Panc1 (cell line): ENCODE measurements around the gene SLC6A20. TPM values are rescaled to one million over a fixed set of nuclear protein-coding genes. Genes with fewer than 3 reads are reported as not detected.

ENCODE experiments used
- ATAC-seq: fragments of 200-7000 bp; cut with Tn5 transposase; 2 replicates; pipeline ENCODE4 v1.9.1; 2020; ENCODE audit warnings: mild to moderate bottlenecking, moderate library complexity
- BruUV-seq: library from RNA; stranded (reverse); fragments of 400-500 nt; replicated peaks from 2 replicates; lab custom pipeline; 2021; lab: Mats Ljungman, UMichigan
- CTCF ChIA-PET: fragments of 300-600 bp; sonication (Branson Sonifier 250); formaldehyde crosslinking; loops from one replicate; lab custom pipeline; 2022; ENCODE audit warnings: antibody characterized with exemption; lab: Charles Lee
- POLR2A ChIA-PET: fragments of 300-600 bp; sonication (Branson Sonifier 250); formaldehyde crosslinking; loops from one replicate; lab custom pipeline; 2022; ENCODE audit warnings: antibody characterized with exemption; lab: Charles Lee
- DNase-seq: peaks from one replicate; pipeline ENCODE4 v3.0.0-alpha.2; 2010; ENCODE audit warnings: low read depth, low spot score
- H3K27ac ChIP-seq: 2 replicates; pipeline ENCODE4 v1.5.1; 2011; ENCODE audit warnings: mild to moderate bottlenecking, low read length, inconsistent platforms
- H3K27me3 ChIP-seq: fragments of 200-500 bp; sonication (Bioruptor generic); 2 replicates; pipeline ENCODE4 v1.6.0; 2014; ENCODE audit warnings: low read length, inconsistent platforms; ENCODE audit not compliant: control insufficient read depth, insufficient read depth
- H3K36me3 ChIP-seq: fragments of 200-500 bp; sonication (Bioruptor generic); 2 replicates; pipeline ENCODE4 v1.5.1; 2014; ENCODE audit warnings: inconsistent platforms, mild to moderate bottlenecking, low read length, moderate library complexity; ENCODE audit not compliant: control insufficient read depth, insufficient read depth
- H3K4me1 ChIP-seq: 2 replicates; pipeline ENCODE4 v1.5.1; 2011; ENCODE audit warnings: inconsistent platforms, mild to moderate bottlenecking, low read length, moderate library complexity; ENCODE audit not compliant: control insufficient read depth, insufficient read depth
- H3K4me3 ChIP-seq, 2 experiments: 2 replicates each; pipeline ENCODE4 v1.5.1; 2011 to 2012; ENCODE audit warnings: low read depth in 2 of 2, low read length in 2 of 2, mild to moderate bottlenecking in 2 of 2, inconsistent platforms in 1 of 2, moderate library complexity in 1 of 2
- H3K9me3 ChIP-seq: fragments of 200-500 bp; sonication (Bioruptor generic); 2 replicates; pipeline ENCODE4 v1.5.1; 2014; ENCODE audit warnings: low read depth, mild to moderate bottlenecking, inconsistent platforms, low read length, moderate library complexity; ENCODE audit not compliant: control insufficient read depth, insufficient read depth
- POLR2AphosphoS5 ChIP-seq: IDR thresholded peaks from 2 replicates; pipeline ENCODE4 v1.6.1; 2012; ENCODE audit warnings: mild to moderate bottlenecking, low read depth, low read length, moderate library complexity
- SIN3A ChIP-seq: IDR thresholded peaks from 2 replicates; pipeline ENCODE4 v1.6.1; 2012; ENCODE audit warnings: low read depth, mild to moderate bottlenecking, low read length, moderate library complexity, borderline replicate concordance; ENCODE audit not compliant: insufficient read depth
- TCF7L2 ChIP-seq: IDR thresholded peaks from 2 replicates; pipeline ENCODE4 v1.6.1; 2011; ENCODE audit warnings: mild to moderate bottlenecking, low read depth, low read length, inconsistent platforms
- in situ Hi-C: cut with HindIII; loops from 2 replicates; pipeline ENCODE4 v1.10.0; 2016; ENCODE audit warnings: low sequenced_read_pairs, low pct_unique_long_range_greater_than_20kb
- intact Hi-C: fragments of 100-400 bp; cut with micrococcal nuclease; formaldehyde crosslinking; loops from one replicate; pipeline ENCODE4 v1.10.0; 2022; ENCODE audit not compliant: unreplicated experiment
- total RNA-seq: library from RNA; stranded (reverse); gene quantifications from one replicate; pipeline ENCODE4 v1.2.1, GENCODE V29; 2021; ENCODE audit not compliant: unreplicated experiment
- TF ChIP-seq, protein P1 (sequence below), 2 experiments: IDR thresholded peaks; 2 replicates each; pipeline ENCODE4 v1.6.1; 2011 to 2012; ENCODE audit warnings: low read depth in 2 of 2, control low read depth in 1 of 2, low read length in 1 of 2, mild to moderate bottlenecking in 1 of 2, moderate library complexity in 1 of 2; ENCODE audit not compliant: insufficient read depth in 1 of 2
- TF ChIP-seq, protein P2 (sequence below): fragments of 450-650 bp; IDR thresholded peaks from 2 replicates; pipeline ENCODE4 v1.5.1; 2017; ENCODE audit warnings: mild to moderate bottlenecking

The SLC6A20 gene
- total RNA-seq, 1 experiment from 2014 or later: 0.28 TPM

DNA sequence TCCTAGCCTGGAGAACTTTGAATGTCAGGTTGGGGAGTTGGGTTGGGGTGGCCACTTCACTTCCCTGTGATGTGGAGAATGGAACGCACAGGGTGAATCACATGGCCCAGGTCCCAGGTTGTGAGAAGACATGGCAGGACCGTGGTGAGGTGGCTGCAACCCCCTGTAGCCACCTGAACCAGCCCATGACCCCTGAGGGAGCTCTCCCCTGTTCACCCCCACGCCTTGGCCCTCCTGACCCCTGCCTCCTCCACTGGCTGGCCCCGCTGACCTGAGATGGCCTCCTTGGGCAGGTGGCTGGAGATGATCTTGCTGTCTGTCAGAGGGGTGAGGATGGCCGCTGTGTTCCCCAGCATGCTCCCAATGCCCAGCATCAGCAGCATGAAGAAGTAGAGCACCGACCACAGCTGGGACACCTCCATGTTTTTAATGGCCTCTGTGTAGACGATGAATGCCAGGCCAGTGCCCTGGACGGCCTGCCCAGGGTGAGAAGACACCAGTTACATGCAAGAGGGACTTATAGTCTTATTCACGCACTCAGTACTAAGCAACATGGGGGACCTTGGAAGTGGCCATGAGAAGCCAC is 31.0 kb downstream of the SLC6A20 start:
- POLR2A ChIA-PET: no interaction called here
- CTCF ChIA-PET: no interaction called here
- H3K9me3 ChIP-seq: 0 out of 2 replicates have a peak, but pooled peaks cover 4% of the 10 kb centered on the region
- DNase-seq: no peak
- H3K27ac ChIP-seq: no peak overlapping the region
- H3K4me1 ChIP-seq: no peaks in the 10 kb centered on the region
- TF ChIP-seq POLR2AphosphoS5 (no peak), TCF7L2 (no peak), SIN3A (no peak)
- TF ChIP-seq, protein P1, sequence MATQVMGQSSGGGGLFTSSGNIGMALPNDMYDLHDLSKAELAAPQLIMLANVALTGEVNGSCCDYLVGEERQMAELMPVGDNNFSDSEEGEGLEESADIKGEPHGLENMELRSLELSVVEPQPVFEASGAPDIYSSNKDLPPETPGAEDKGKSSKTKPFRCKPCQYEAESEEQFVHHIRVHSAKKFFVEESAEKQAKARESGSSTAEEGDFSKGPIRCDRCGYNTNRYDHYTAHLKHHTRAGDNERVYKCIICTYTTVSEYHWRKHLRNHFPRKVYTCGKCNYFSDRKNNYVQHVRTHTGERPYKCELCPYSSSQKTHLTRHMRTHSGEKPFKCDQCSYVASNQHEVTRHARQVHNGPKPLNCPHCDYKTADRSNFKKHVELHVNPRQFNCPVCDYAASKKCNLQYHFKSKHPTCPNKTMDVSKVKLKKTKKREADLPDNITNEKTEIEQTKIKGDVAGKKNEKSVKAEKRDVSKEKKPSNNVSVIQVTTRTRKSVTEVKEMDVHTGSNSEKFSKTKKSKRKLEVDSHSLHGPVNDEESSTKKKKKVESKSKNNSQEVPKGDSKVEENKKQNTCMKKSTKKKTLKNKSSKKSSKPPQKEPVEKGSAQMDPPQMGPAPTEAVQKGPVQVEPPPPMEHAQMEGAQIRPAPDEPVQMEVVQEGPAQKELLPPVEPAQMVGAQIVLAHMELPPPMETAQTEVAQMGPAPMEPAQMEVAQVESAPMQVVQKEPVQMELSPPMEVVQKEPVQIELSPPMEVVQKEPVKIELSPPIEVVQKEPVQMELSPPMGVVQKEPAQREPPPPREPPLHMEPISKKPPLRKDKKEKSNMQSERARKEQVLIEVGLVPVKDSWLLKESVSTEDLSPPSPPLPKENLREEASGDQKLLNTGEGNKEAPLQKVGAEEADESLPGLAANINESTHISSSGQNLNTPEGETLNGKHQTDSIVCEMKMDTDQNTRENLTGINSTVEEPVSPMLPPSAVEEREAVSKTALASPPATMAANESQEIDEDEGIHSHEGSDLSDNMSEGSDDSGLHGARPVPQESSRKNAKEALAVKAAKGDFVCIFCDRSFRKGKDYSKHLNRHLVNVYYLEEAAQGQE (IDR thresholded peaks at IDR 0.05; ENCODE audit: insufficient read depth in 1 of 2, low read depth in 2 of 2, low read length in 1 of 2): no peak
- TF ChIP-seq, protein P2, sequence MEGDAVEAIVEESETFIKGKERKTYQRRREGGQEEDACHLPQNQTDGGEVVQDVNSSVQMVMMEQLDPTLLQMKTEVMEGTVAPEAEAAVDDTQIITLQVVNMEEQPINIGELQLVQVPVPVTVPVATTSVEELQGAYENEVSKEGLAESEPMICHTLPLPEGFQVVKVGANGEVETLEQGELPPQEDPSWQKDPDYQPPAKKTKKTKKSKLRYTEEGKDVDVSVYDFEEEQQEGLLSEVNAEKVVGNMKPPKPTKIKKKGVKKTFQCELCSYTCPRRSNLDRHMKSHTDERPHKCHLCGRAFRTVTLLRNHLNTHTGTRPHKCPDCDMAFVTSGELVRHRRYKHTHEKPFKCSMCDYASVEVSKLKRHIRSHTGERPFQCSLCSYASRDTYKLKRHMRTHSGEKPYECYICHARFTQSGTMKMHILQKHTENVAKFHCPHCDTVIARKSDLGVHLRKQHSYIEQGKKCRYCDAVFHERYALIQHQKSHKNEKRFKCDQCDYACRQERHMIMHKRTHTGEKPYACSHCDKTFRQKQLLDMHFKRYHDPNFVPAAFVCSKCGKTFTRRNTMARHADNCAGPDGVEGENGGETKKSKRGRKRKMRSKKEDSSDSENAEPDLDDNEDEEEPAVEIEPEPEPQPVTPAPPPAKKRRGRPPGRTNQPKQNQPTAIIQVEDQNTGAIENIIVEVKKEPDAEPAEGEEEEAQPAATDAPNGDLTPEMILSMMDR: no peak
- no peaks in the 10 kb centered on the region for H3K36me3 ChIP-seq
- H3K27me3 ChIP-seq: no peaks in the 10 kb centered on the region
- BruUV-seq: no TSS peak
- intact Hi-C loops: no loop called here
- no peak overlapping the region for H3K4me3 ChIP-seq
- in situ Hi-C loops: no loop called here
- ATAC-seq: no peak

DNA sequence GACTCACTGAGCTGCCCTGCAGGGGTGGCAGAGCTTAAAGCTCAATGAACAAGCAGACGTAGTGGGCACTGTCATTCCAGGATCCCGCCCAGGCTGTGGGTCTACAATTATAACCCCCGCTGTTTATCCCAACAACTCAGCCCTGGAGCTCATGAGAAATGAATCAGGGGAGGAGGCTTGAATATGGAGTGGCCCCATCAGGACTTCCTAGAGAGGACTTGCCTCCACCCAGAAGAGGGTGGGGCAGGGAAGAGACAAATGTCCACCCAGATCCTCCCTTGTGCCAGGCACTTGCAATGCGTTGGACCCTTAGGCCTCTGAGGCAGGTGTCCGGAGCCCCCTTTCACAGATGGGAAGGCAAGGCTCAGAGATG is 33.0 kb downstream of the SLC6A20 start:
- in situ Hi-C loops (no loop called here), intact Hi-C loops (no loop called here)
- DNase-seq: no peak
- CTCF ChIA-PET: no interaction called here
- no TSS peak for BruUV-seq
- TF ChIP-seq SIN3A (no peak), POLR2AphosphoS5 (no peak), TCF7L2 (no peak)
- TF ChIP-seq, protein P2: no peak
- TF ChIP-seq, protein P1 (IDR thresholded peaks at IDR 0.05; ENCODE audit: insufficient read depth in 1 of 2, low read depth in 2 of 2, low read length in 1 of 2): no peak
- POLR2A ChIA-PET: interaction anchor here (0.6 kb wide), 1 partner anchor 36 kb away, joined by 3 read pairs; no protein-coding TSS in a partner anchor
- H3K27ac ChIP-seq: no peak overlapping the region
- no peaks in the 10 kb centered on the region for H3K36me3 ChIP-seq
- no peak for ATAC-seq
- no peaks in the 10 kb centered on the region for H3K27me3 ChIP-seq
- 0 out of 2 replicates have a peak, but pooled peaks cover 4% of the 10 kb centered on the region for H3K9me3 ChIP-seq
- no peaks in the 10 kb centered on the region for H3K4me1 ChIP-seq
- no peak overlapping the region for H3K4me3 ChIP-seq
